OCI-LY7 (cell line): ENCODE data around the gene PDGFD.

Source experiments
- EZH2phosphoT487 ChIP-seq: fragments of 200-600 bp; sonication (generic); IDR thresholded peaks from 2 replicates; pipeline ENCODE4 v1.6.1; 2018; ENCODE audit warnings: low read depth, borderline replicate concordance, mild to moderate bottlenecking, mixed run types, antibody characterized with exemption, low read length, moderate library complexity, mixed read lengths
- TF ChIP-seq, protein P1 (sequence below): fragments of 200-600 bp; sonication (generic); conservative IDR thresholded peaks from 2 replicates; pipeline ENCODE4 v1.5.1; 2014; ENCODE audit warnings: mild to moderate bottlenecking, antibody characterized with exemption, low read length, moderate library complexity, mixed read lengths

GRCh38 chr11:103967985-103968384 lies 196.0 kb downstream of the PDGFD start:
- TF ChIP-seq, protein P1, sequence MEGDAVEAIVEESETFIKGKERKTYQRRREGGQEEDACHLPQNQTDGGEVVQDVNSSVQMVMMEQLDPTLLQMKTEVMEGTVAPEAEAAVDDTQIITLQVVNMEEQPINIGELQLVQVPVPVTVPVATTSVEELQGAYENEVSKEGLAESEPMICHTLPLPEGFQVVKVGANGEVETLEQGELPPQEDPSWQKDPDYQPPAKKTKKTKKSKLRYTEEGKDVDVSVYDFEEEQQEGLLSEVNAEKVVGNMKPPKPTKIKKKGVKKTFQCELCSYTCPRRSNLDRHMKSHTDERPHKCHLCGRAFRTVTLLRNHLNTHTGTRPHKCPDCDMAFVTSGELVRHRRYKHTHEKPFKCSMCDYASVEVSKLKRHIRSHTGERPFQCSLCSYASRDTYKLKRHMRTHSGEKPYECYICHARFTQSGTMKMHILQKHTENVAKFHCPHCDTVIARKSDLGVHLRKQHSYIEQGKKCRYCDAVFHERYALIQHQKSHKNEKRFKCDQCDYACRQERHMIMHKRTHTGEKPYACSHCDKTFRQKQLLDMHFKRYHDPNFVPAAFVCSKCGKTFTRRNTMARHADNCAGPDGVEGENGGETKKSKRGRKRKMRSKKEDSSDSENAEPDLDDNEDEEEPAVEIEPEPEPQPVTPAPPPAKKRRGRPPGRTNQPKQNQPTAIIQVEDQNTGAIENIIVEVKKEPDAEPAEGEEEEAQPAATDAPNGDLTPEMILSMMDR = no peak
- TF ChIP-seq EZH2phosphoT487 = no peak
